Fibroblast of lung (primary cell): ENCODE measurements around the gene MAN2B2. TPM values are rescaled to one million over a fixed set of nuclear protein-coding genes. Genes with fewer than 3 reads are reported as not detected.

ENCODE experiments used
- DNase-seq, 2 donors: peaks; one replicate each; pipeline versions ENCODE4 v3.0.0 to v3.0.0-alpha.2; 2010; ENCODE audit warnings: low read depth in 2 of 2
- H2AFZ ChIP-seq: 2 replicates; pipeline ENCODE4 v1.5.1; 2012; ENCODE audit warnings: low read length, control low read depth, inconsistent platforms
- H3K27ac ChIP-seq: 2 replicates; pipeline ENCODE4 v1.5.1; 2011; ENCODE audit warnings: low read length, control low read depth; ENCODE audit not compliant: insufficient read depth
- H3K27me3 ChIP-seq: 2 replicates; pipeline ENCODE4 v1.5.1; 2011; ENCODE audit warnings: mild to moderate bottlenecking, low read length; ENCODE audit not compliant: control insufficient read depth, insufficient read depth
- H3K36me3 ChIP-seq: 2 replicates; pipeline ENCODE4 v1.5.1; 2011; ENCODE audit warnings: low read length; ENCODE audit not compliant: control insufficient read depth, insufficient read depth
- H3K4me1 ChIP-seq: 2 replicates; pipeline ENCODE4 v1.5.1; 2011; ENCODE audit warnings: low read length; ENCODE audit not compliant: control insufficient read depth, insufficient read depth; ENCODE audit errors: extremely low read depth
- H3K4me2 ChIP-seq: 2 replicates; pipeline ENCODE4 v1.5.1; 2011; ENCODE audit warnings: low read length, control low read depth; ENCODE audit not compliant: insufficient read depth; ENCODE audit errors: extremely low read depth
- H3K4me3 ChIP-seq, 4 experiments: fragments of 200-600 bp in 1 of 4; sonication (generic) in 1 of 4; replicated peaks in 1 of 4; 2 replicates each; pipeline ENCODE4 v1.5.1; 2011 to 2016; ENCODE audit warnings: low read length in 4 of 4, low read depth in 3 of 4, mild to moderate bottlenecking in 3 of 4, control low read depth in 2 of 4, inconsistent platforms in 1 of 4, mixed read lengths in 1 of 4; ENCODE audit not compliant: insufficient read depth in 1 of 4; ENCODE audit errors: control extremely low read depth in 1 of 4
- H3K79me2 ChIP-seq: 2 replicates; pipeline ENCODE4 v1.5.1; 2012; ENCODE audit warnings: mild to moderate bottlenecking, low read length, inconsistent platforms; ENCODE audit not compliant: control insufficient read depth, insufficient read depth
- H3K9ac ChIP-seq: 2 replicates; pipeline ENCODE4 v1.5.1; 2011; ENCODE audit warnings: mild to moderate bottlenecking, low read length, control low read depth; ENCODE audit not compliant: insufficient read depth
- H3K9me3 ChIP-seq: 2 replicates; pipeline ENCODE4 v1.5.1; 2012; ENCODE audit warnings: low read depth, low read length; ENCODE audit not compliant: control insufficient read depth, insufficient read depth
- H4K20me1 ChIP-seq: 2 replicates; pipeline ENCODE4 v1.5.1; 2011; ENCODE audit warnings: low read length; ENCODE audit not compliant: control insufficient read depth, insufficient read depth; ENCODE audit errors: extremely low read depth
- EZH2 ChIP-seq: IDR thresholded peaks from 2 replicates; pipeline ENCODE4 v1.5.1; 2012; ENCODE audit warnings: low read length, control low read depth, mild to moderate bottlenecking; ENCODE audit errors: missing control alignments
- polyA plus RNA-seq, 2 donors: library from polyadenylated mRNA; depleted of rRNA in 1 of 2; stranded (reverse) in 1 of 2; unstranded in 1 of 2; fragments of >200 nt; gene quantifications; 2 replicates each; pipeline ENCODE4 v1.2.1, GENCODE V29; 2011 to 2012; ENCODE audit warnings: missing spikeins in 1 of 2
- total RNA-seq: library from RNA; depleted of rRNA; stranded (reverse); fragments of >200 nt; gene quantifications from 2 replicates; pipeline ENCODE4 v1.2.1, GENCODE V29; 2014
- TF ChIP-seq, protein P1 (sequence below), 2 donors: IDR thresholded peaks in 1 of 2; conservative IDR thresholded peaks in 1 of 2; 1 replicate in 1 of 2; 2 replicates in 1 of 2; pipeline ENCODE4 v1.5.1; 2011 to 2012; ENCODE audit warnings: low read length in 2 of 2, control low read depth in 1 of 2, inconsistent platforms in 1 of 2, low read depth in 1 of 2, mild to moderate bottlenecking in 1 of 2

Gene MAN2B2
- total and polyA plus RNA-seq, 2 donors (not counting 1 experiment from before 2014, with no cell fraction given), result 19.0 to 27.2 TPM

- Histone ChIP-seq H3K36me3 (peaks cover 14% of the 10 kb centered on the region), H4K20me1 (no peaks in the 10 kb centered on the region), H3K27ac (no peak overlapping the region), H3K4me2 (no peak overlapping the region), H2AFZ (no peak overlapping the region), H3K9me3 (no peaks in the 10 kb centered on the region), H3K4me1 (no peaks in the 10 kb centered on the region), H3K79me2 (no peaks in the 10 kb centered on the region), H3K4me3 (no peak overlapping the region), H3K9ac (no peak overlapping the region), H3K27me3 (peaks cover 8% of the 10 kb centered on the region)
- TF ChIP-seq EZH2, result no peak
- TF ChIP-seq, protein P1, sequence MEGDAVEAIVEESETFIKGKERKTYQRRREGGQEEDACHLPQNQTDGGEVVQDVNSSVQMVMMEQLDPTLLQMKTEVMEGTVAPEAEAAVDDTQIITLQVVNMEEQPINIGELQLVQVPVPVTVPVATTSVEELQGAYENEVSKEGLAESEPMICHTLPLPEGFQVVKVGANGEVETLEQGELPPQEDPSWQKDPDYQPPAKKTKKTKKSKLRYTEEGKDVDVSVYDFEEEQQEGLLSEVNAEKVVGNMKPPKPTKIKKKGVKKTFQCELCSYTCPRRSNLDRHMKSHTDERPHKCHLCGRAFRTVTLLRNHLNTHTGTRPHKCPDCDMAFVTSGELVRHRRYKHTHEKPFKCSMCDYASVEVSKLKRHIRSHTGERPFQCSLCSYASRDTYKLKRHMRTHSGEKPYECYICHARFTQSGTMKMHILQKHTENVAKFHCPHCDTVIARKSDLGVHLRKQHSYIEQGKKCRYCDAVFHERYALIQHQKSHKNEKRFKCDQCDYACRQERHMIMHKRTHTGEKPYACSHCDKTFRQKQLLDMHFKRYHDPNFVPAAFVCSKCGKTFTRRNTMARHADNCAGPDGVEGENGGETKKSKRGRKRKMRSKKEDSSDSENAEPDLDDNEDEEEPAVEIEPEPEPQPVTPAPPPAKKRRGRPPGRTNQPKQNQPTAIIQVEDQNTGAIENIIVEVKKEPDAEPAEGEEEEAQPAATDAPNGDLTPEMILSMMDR (conservative IDR thresholded peaks at IDR 0.05 in 1 of 2, IDR thresholded peaks at IDR 0.05 in 1 of 2; ENCODE audit: low read depth in 1 of 2, low read length in 2 of 2), result no peak
- no peak for DNase-seq
These were observed 1.9 kb downstream of the MAN2B2 start for GRCh38 chr4:6576932-6577331.

DNA sequence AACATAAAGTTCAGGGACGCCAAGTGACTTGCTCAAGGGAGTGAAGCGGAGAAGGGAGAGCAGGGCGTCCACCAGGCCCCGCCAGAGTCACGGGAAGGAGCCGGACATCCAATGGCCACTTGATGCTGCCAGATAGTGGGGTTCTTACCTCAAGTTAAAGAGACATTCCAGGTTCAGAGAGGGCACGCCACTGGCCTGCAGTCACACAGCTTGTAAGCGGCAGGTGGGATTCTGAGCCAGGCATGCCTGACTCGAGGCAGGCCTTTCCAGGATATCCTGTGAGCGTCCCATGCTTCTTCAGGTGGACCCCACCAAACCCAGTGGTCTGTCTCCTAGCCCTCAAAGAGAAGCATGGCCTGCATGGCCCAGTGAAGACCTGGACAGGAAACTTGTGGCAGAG, 2.4 kb downstream of the MAN2B2 start:
- no peak overlapping the region for H3K9ac ChIP-seq
- H3K4me1 ChIP-seq, result no peaks in the 10 kb centered on the region
- DNase-seq, result no peak
- TF ChIP-seq, protein P1 (conservative IDR thresholded peaks at IDR 0.05 in 1 of 2, IDR thresholded peaks at IDR 0.05 in 1 of 2; ENCODE audit: low read depth in 1 of 2, low read length in 2 of 2), result no peak
- no peak for TF ChIP-seq EZH2
- H3K9me3 ChIP-seq, result no peaks in the 10 kb centered on the region
- no peak overlapping the region for H3K4me2 ChIP-seq
- no peaks in the 10 kb centered on the region for H4K20me1 ChIP-seq
- H2AFZ ChIP-seq, result no peak overlapping the region
- no peaks in the 10 kb centered on the region for H3K79me2 ChIP-seq
- H3K4me3 ChIP-seq, result no peak overlapping the region
- no peak overlapping the region for H3K27ac ChIP-seq
- peaks cover 14% of the 10 kb centered on the region for H3K36me3 ChIP-seq
- peaks cover 8% of the 10 kb centered on the region for H3K27me3 ChIP-seq

- Histone ChIP-seq H3K79me2 (no peaks in the 10 kb centered on the region), H3K27ac (no peak overlapping the region), H3K36me3 (peaks cover 14% of the 10 kb centered on the region), H4K20me1 (no peaks in the 10 kb centered on the region), H3K4me1 (no peaks in the 10 kb centered on the region), H3K9me3 (no peaks in the 10 kb centered on the region), H2AFZ (no peak overlapping the region), H3K27me3 (peaks cover 8% of the 10 kb centered on the region), H3K9ac (no peak overlapping the region), H3K4me2 (no peak overlapping the region), H3K4me3 (no peak overlapping the region)
- no peak for TF ChIP-seq EZH2
- TF ChIP-seq, protein P1 (conservative IDR thresholded peaks at IDR 0.05 in 1 of 2, IDR thresholded peaks at IDR 0.05 in 1 of 2; ENCODE audit: low read depth in 1 of 2, low read length in 2 of 2), result no peak
- no peak for DNase-seq
These were observed 3.2 kb downstream of the MAN2B2 start for GRCh38 chr4:6578221-6578620.
